Coronary artery (tissue), 2 donors: ENCODE data around the gene C11orf52.

Experiments used
- DNase-seq: peaks from one replicate; pipeline ENCODE4 v3.0.0-alpha.2; 2017; ENCODE audit warnings: low spot score
- H3K27ac ChIP-seq, 2 donors: fragments of 200-600 bp; sonication (generic); one replicate each; pipeline ENCODE4 v1.5.1; 2016 to 2019
- H3K4me3 ChIP-seq: fragments of 200-600 bp; sonication (generic); 2 replicates; pipeline ENCODE4 v1.5.1; 2016; ENCODE audit warnings: mild to moderate bottlenecking, moderate library complexity
- CTCF ChIP-seq: fragments of 200-600 bp; sonication (generic); IDR thresholded peaks from one replicate; pipeline ENCODE4 v1.5.1; 2019; ENCODE audit warnings: antibody characterized with exemption

C11orf52 gene

GRCh38 chr11:111947143-111947542 lies 28.4 kb downstream of the C11orf52 start:
- Histone ChIP-seq H3K4me3 (no peak overlapping the region), H3K27ac (peak overlapping the region in 1 of 2 donors; percentile 52)
- no peak for DNase-seq
- TF ChIP-seq CTCF = no peak

GRCh38 chr11:111949519-111950426 lies 31.1 kb downstream of the C11orf52 start:
- no peak for DNase-seq
- Histone ChIP-seq H3K4me3 (no peak overlapping the region), H3K27ac (no peak overlapping the region)
- TF ChIP-seq CTCF = no peak

- TF ChIP-seq CTCF = no peak
- H3K4me3 ChIP-seq = no peak overlapping the region
- no peak overlapping the region for H3K27ac ChIP-seq
- DNase-seq = no peak
Observed at GRCh38 chr11:111951565-111951964, 32.9 kb downstream of the C11orf52 start.

- H3K4me3 ChIP-seq = no peak overlapping the region
- DNase-seq = no peak
- TF ChIP-seq CTCF = no peak
- H3K27ac ChIP-seq = no peak overlapping the region
Observed at GRCh38 chr11:111954154-111954553, 35.4 kb downstream of the C11orf52 start.

GRCh38 chr11:111957663-111958444 lies 39.1 kb downstream of the C11orf52 start:
- Histone ChIP-seq H3K4me3 (no peak overlapping the region), H3K27ac (no peak overlapping the region)
- DNase-seq = no peak
- TF ChIP-seq CTCF = no peak

- DNase-seq = no peak
- no peak for TF ChIP-seq CTCF
- H3K4me3 ChIP-seq = no peak overlapping the region
- H3K27ac ChIP-seq = no peak overlapping the region
Observed at GRCh38 chr11:111960916-111961315, 42.2 kb downstream of the C11orf52 start.
